GM19452 (cell line): ENCODE results near the gene ITPRID2.
"Not testable (repeated sequence)": the region's sequence is repeated elsewhere in the genome, so short reads cannot be mapped to it uniquely, and the experiment has no call there.

Source experiments
- ATAC-seq: cut with Tn5 transposase; IDR thresholded peaks from one replicate; pipeline ENCODE4 v1.9.1; 2021; ENCODE audit not compliant: unreplicated experiment

The ITPRID2 gene

GRCh38 chr2:181915102-181915501 lies 23.6 kb downstream of the ITPRID2 start:
- no peak for ATAC-seq

DNA sequence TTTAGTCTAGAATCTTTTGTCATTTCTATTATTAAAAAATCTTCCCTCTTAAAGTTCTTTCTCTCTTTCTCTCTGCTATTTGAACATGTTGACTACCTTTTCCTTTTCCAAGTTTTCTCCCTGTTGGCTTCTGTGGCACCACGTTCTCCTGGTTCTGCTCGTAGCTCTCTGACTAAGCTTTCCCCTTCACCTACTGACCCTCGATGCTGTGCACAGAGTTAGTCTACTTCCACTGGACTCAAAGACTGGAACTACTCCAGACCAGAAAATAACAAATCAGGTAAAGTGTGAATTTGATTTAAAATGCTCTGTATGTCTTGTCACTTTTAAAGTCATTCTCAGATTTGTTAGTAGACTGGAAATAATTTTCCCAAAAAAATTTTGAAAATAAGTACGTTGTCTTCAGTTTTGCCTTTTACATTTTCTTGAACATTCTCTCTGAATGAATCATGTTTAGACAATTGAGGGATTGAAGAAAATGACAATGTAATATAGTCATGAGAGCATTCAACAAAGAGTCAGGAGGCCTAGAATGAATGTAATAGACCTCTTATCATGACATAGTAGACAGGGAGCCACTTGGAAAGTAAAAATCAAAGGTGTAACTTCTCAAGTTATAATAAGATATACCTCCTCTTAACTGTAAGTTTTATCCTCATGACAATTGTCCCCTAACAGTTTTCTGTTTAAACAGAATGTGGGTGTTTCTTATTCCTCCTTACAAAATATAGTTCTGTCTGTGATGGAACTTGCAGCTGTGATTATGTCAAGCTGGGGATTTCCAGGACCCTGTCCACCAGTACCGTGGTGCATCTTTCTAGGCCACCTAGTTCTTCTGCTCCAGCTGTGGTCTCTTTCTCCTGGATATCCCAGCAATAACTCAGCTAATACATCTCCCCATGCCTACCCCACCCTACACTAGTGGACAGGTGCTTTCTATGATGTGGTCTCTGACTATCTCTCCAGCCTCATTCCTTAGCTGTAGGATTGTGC lies 25.5 kb downstream of the ITPRID2 start:
- ATAC-seq = no peak

DNA sequence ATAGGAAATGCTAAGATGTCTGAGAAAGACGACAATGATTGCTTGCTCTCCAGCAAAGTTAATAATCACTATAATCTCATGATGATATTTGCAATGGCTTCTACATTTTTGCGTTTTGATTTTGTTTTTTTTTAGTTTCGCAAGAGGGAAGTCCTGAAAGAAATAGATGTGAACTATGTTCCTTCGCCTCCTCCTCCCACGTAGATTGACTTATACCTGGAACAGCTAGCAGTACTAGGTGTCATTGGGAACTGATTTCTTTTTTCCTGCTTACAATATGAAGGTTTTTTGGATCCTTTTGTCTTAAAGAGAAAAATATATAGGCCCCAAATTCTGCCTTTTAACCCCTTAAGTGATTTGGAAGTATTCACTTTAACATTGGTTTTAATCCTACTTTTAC lies 26.7 kb downstream of the ITPRID2 start:
- ATAC-seq = no peak

- no peak for ATAC-seq
Observed at GRCh38 chr2:181923121-181923520, 31.6 kb downstream of the ITPRID2 start.

DNA sequence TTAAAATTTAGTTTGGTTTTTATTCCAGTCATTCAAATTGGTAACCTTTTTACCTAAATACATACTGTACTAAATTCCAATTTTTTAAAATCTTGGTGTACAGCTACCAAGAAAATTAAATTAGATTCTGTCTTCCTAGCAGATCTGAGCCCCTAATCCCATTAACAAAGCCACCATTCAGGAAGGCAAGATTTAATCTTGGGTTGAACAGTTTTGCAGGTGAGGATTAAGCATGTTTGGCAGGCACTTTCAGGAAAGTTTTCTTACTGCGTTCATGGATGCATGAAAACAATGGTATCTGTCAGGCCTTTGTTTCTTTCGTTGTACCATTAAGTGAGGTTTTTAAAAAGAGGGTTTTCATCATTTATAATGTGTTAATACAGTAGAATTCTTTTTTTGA lies 32.8 kb downstream of the ITPRID2 start:
- no peak for ATAC-seq

- ATAC-seq = no peak
Observed at GRCh38 chr2:181934694-181935093, 43.2 kb downstream of the ITPRID2 start.

DNA sequence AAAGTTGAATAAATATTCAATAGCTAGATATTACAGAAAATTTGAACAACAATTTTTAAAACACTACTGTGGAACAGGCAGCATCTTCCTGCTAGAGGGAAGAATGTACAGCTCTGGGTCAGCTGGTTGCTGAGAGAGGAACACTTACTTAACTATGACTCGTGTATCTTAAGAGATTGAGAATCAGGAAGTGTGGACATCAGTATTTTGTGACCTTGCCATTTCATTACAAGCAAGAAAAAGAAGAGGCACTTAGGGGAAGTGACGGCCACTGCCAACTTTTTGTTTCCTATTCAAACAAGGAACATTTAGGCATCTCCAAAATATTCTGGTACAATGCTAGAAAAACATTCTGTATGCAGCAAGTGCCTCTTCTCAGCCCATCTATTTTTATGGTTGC lies 45.9 kb downstream of the ITPRID2 start:
- ATAC-seq = no peak

GRCh38 chr2:181943411-181944124 lies 52.0 kb downstream of the ITPRID2 start:
- no peak for ATAC-seq

GRCh38 chr2:181944164-181944913 lies 52.8 kb downstream of the ITPRID2 start:
- no peak for ATAC-seq

GRCh38 chr2:181944914-181945291 lies 53.4 kb downstream of the ITPRID2 start:
- no peak for ATAC-seq

- no peak for ATAC-seq
Observed at GRCh38 chr2:181946444-181947127, 55.1 kb downstream of the ITPRID2 start.

DNA sequence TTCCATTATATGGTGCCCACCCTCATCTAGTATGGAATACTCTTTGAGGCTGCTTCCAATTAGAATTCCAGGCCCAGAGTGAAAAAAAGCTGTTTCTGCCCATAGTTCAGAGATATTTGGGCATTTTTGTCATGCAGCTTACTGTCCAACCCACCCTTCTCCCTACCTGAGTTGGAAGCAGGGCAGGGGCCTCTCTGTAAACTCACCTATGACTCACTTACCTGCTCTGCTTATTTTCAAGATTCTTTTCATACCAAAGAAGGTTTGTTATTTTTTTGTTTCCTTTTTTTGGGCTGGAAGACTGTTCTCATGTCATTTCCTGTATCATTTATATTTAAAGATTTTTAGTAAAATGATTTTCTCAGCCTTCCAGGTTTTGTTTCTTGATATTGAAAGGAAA lies 55.7 kb downstream of the ITPRID2 start:
- no peak for ATAC-seq

DNA sequence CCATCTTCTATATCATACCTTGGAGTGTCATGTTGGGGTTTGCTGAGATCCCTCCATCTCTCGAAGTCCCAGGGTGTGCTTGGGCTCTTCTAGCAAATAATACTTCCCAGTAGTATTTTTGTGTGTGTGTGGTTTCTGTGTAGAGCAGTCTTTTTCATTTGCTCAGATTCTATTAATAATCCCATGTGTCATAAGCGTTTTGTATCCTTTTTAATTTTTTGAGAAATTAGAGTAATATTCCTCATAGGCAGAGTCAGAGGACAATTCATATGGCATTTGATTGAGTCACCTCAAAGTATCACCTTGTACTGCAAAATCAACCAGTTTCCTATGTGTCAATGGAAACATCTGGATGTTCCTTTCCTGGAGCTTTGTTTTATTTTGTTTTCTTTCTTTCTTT lies 56.7 kb downstream of the ITPRID2 start:
- ATAC-seq = no peak

- ATAC-seq = no peak
Observed at GRCh38 chr2:181949047-181949446, 57.5 kb downstream of the ITPRID2 start.

GRCh38 chr2:181952404-181953226 lies 61.1 kb downstream of the ITPRID2 start:
- ATAC-seq = no peak

GRCh38 chr2:181953881-181954537 lies 62.5 kb downstream of the ITPRID2 start:
- ATAC-seq = peak; percentile 79

GRCh38 chr2:181954538-181954883 lies 63.0 kb downstream of the ITPRID2 start:
- peak; percentile 33 for ATAC-seq

GRCh38 chr2:181955010-181955409 lies 63.5 kb downstream of the ITPRID2 start:
- no peak for ATAC-seq

DNA sequence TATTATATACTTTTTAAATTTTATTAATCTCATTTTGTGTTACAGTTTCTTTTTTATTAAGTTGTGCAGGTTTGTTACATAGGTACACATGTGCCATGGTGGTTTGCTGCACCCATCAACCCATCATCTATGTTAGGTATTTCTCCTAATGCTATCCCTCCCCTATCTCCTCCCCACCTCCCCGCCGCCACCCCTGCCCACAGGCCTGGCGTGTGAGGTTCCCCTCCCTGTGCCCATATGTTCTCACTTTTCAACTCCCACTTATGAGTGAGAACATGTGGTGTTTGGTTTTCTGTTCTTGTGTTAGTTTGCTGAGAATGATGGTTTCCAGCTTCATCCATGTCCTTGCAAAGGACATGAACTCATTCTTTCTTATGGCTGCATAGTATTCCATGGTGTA lies 64.3 kb downstream of the ITPRID2 start:
- not testable (repeated sequence) for ATAC-seq

DNA sequence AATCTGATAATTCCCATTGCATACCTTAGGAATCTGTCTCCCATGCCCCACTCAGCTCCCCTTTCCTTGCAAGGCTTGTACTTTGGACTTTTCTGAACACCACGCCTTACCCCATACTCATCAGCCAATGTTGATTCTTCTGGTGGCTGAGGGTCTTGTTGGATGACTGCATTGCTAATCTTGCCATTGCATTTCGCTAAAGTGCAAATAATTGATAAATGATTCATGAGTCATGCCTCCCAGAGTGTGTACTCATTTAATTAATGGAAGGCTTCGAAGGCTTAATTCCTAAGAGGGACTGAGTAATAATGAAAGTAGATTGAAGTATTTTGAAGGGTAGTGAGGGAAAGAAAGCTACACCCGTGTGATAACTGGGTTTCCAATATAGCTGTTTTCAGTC lies 66.1 kb downstream of the ITPRID2 start:
- no peak for ATAC-seq
